HCEC 1CT (cell line): ENCODE measurements around the gene PATZ1.
"Not testable (repeated sequence)": the region's sequence is repeated elsewhere in the genome, so short reads cannot be mapped to it uniquely, and the experiment has no call there.

Experiments
- DNase-seq: peaks from one replicate; pipeline ENCODE4 v3.0.0-alpha.2; 2017

The PATZ1 gene

GRCh38 chr22:31346255-31346732 is at the start of gene PATZ1:
Gene PATZ1, minus strand, starts transcription at chr22:31346346. Its CDS starts 744 bp downstream, at chr22:31345602.
- peak; percentile 75 for DNase-seq

- no peak for DNase-seq
Measured at GRCh38 chr22:31394326-31394725, 48.2 kb upstream of the PATZ1 start.

- DNase-seq: no peak
Measured at GRCh38 chr22:31393893-31394292, 47.7 kb upstream of the PATZ1 start.

DNA sequence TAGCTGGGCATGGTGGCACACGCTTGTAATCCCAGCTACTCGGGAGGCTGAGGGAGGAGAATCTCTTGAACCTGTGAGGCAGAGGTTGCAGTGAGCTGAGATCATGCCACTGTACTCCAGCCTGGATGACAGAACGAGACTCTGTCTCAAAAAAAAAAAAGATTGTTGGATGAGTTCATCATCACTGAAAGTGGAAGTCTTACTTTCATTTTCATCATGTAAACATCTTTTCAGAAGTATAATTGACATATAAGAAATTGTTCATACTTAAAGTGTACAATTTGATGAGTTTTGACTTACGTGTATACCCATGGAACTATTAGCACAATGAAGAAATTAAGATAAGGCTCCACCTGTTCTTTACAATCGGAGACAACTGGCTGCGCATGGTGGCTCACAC is 32.5 kb upstream of the PATZ1 start:
- DNase-seq: not testable (repeated sequence)

GRCh38 chr22:31378123-31378522 is 32.0 kb upstream of the PATZ1 start:
- no peak for DNase-seq

DNA sequence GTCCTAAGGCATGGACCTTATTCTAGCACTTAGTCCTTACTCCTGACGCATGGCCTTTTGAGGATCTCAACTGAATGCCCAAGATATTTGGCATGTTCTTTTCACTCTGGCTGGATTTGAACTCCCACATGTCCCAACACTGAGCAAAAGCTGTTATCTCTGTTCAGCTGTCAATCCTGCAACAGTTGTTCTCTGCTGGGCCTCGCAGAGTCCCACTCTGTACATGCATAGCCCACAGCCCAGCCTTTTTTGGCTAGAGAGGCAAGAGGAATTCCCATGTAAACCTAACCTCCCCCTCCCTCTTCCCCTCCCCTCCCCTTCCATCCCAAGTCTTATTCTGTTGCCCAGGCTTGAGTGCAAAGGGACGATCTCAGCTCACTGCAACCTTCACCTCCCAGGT is 31.5 kb upstream of the PATZ1 start:
- DNase-seq: no peak

DNA sequence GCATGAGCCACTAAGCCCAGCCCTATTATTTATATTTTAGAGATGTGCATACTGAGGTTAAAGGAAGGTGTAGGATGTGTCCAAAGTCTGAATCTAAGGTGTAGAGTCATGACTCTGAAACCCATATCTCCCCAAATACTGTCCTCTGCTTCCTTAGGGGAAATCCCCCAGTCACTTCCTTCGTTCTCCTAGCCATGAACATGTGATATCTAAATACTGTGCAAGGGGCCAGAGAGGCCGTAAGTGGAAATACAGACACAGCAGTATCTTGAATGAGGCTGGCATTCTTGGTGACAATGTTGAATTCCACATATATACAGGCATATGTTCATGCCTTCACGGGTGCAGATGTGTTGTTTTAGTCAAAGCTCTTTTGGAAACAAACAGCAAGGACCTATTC is 21.3 kb upstream of the PATZ1 start:
- no peak for DNase-seq

DNA sequence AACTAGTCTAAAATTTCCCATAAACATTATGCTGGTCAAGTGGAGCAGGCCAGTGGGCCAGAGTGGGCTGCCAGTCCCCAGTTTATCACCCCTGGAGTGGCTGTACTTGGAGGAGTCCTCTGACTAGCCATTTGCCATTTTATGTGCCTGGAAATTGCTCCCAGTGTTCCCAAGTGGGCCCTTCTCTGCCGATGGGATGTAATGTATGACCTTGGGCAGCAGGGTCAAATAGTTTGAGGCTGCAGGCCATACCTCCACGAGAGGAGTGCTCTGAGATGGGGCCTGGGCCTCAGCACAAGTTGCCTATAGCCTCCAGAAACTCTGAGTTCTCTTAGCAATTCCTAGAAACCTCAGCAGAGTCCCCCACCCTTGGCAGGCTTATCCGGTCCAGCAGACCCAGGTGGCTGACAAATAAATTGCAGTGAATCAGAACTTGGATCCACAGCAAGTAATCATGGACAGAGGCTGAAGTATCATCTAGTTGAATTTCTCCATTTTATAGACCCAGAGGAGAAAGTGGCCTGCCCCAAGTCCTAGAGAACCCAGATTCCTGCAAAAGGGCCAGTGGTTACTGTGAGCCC is 17.8 kb upstream of the PATZ1 start:
- DNase-seq: no peak

DNA sequence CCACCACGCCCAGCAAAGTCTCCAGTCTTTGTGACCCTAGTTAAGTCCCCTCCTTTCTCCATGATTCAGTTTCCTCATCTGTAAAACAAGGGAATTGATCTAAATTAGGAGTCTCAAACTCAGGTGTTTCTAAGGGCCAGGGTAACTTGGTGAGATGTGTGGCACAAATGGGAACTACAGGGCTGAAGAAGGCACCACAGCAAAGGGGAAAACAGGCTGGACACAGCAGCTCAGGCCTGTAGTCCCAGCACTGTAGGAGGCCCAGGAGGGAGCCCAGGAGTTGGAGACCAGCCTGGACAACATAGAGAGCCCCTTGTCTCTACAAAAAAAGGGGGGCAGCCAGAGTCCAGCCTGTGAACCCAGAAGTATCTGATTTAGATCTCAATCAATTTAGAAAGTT is 15.6 kb upstream of the PATZ1 start:
- no peak for DNase-seq

DNA sequence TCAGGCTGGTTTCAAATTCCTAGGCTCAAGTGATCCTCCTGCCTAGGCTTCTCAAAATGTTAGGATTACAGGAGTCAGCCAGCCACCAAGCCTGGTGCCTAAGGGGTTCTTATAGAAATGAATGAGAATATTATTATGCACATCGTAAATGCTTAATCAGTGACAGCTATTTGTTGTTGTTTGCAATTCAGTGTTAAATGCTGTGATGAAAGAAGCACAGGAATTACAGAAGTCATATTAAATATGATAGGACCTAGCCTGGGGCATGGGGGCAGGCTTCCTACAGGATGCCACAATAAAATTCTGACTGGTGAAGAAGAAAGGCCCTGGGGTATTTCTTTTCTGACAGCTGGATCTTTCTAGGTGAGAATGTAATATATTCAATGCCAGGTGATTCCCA is 13.9 kb upstream of the PATZ1 start:
- DNase-seq: no peak

DNA sequence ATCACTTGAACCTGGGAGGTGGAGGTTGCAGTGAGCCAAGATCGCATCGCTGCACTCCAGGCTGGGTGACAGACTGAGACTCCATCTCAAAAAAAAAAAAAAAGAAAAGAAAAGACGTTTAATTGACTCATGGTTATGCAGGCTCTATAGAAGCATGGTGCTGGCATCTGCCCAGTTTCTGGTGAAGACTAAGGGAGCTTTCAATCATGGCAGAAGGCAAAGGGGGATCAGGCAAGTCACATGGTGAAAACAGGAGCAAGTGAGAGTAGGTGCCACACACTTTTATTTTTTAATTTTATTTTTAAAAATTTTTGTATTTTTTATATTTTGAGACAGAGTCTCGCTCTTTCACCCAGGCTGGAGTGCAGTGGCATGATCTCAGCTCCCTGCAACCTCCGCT is 8.4 kb upstream of the PATZ1 start:
- no peak for DNase-seq

- DNase-seq: no peak
Measured at GRCh38 chr22:31350410-31350863, 4.3 kb upstream of the PATZ1 start.

DNA sequence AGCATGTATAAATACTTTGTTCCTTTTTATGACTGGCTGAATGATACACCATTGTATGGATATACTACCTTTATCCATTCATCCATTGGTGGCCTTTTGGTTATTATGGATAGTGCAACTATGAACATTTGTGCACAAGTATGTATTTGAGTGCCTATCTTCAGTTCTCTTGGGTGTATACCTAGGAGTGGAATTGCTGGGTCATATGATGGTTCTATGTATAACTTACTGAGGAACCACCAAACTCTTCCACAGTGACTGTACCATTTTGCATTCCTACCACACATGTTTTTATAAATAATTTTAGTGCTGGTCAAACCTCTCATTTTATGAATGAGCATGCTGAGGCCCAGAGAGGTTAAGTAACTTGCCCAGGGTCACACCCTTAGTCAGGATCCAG is 3.8 kb upstream of the PATZ1 start:
- no peak for DNase-seq

- no peak for DNase-seq
Measured at GRCh38 chr22:31348766-31349165, 2.6 kb upstream of the PATZ1 start.

GRCh38 chr22:31348009-31348337 is 1.8 kb upstream of the PATZ1 start:
- not testable (repeated sequence) for DNase-seq

DNA sequence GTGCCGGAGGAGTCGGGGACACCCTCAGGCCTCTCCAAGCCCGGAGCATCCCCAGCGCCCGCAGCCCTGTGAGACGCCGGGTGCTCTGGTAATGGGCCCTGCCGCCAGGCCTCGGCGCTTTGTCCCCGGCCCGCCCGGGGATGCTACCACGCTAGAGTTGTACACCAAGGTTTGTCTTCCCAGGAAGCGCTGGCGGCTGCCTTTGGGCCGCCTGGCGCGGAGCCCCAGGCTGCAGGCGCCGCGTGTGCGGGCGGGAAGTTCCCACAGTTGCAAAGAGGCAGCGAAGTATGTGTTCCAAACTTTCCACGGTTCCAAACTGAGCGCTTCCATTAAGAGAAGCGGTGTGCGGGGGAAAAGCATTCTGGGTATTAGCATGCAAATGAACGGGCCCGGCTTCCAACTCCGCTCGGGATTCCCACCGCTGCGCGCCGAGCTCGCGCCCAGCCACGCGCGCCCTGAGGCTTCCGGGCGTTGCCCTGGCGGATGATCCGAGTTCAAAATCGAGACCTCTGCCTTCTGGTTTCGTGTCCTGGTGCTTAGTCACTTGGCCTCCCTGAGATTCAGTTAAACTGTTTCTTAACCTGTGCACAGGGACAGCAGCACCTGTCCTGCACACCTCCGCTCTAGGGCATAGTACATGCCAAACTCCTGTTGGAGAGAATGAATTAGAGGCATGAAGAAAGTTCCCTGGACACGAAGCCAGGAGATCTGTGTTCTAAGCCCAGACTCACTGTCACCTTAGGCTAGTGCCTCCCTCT is 1.3 kb upstream of the PATZ1 start:
- peak; percentile 57 for DNase-seq

GRCh38 chr22:31346733-31347250 is 646 bp upstream of the PATZ1 start:
- DNase-seq: peak; percentile 59

DNA sequence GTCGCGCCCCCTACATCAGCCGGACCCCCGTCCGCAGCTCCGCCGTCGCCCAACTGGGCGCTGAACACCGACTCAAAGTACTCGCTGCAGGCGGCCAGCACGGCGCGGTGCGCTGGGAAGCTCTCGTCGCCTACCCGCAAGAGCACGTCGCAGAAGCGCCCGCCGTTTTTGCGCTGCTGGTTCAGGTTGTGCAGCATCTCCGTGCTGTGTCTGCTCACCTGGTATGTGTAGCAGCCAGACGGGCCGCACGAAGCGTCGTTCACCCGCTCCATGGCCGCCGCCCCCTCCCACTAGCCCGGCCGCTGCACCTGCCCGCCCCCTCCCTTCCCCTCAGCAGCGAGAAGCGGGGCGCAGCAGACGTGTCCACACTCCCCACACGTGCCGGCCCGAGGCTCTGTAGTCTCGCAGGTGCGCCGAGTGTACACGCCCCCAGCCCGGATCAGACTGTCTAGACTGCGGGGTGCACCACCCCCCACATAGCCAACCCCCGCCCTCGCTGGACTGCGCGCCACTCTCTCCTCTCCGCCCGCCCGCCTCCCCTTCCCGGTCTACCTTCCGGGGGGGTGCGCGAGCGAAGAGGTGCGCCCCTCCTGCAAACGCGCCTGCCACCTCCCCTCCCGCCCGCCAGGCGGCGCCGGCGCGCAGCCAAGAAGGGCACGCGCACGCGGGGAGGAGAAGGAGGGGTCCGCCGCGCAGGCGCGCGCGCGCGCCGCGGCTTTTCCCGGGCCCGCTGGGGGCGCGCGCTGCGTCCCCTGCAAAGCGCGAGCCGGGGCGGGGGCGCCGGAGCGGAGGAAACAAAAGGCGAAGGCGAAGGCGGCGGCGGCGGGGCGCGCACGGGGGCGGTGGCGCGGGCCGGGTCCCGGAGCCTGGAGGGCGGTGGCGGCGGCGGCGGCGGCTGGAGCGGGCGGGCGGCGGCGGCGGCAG is 553 bp downstream of the PATZ1 start:
- DNase-seq: peak; percentile 81

DNA sequence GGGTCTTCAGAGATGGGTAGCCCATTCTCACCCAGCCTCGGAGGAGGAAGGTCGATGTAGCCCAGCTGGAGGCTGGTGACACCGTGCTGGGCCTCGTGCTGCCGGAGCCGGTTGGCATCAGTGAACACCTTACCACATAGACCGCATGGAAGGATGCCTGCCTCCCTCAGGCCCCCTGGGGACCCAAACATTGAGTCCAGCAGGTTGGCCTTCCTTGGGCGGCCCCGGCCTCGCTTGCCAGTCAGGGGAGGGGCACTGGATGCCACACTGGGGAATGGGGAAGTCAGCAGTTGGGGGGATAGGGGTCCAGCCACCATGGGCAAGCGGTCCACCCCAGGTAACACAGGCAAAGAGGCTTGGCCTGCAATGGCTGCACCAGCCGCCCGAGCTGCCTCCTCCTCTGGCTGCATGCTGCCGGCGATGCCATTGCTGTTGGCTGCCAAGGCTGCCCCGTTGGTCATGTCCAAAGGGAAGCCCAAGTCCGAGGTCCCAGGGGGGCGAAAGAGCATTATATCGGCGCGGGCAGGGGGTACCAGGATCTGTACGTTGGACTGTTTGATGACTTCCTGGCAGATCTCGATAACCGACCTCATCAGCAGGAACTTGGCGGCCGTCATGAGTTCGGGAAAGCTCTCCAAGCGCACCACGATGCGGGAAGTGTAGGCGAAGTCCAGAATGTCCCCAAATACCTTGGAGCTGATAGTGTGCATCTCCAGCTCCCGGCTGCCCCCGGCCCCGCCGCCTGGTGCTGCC is 1.4 kb downstream of the PATZ1 start:
- DNase-seq: no peak

- DNase-seq: no peak
Measured at GRCh38 chr22:31344256-31344577, 1.9 kb downstream of the PATZ1 start.

DNA sequence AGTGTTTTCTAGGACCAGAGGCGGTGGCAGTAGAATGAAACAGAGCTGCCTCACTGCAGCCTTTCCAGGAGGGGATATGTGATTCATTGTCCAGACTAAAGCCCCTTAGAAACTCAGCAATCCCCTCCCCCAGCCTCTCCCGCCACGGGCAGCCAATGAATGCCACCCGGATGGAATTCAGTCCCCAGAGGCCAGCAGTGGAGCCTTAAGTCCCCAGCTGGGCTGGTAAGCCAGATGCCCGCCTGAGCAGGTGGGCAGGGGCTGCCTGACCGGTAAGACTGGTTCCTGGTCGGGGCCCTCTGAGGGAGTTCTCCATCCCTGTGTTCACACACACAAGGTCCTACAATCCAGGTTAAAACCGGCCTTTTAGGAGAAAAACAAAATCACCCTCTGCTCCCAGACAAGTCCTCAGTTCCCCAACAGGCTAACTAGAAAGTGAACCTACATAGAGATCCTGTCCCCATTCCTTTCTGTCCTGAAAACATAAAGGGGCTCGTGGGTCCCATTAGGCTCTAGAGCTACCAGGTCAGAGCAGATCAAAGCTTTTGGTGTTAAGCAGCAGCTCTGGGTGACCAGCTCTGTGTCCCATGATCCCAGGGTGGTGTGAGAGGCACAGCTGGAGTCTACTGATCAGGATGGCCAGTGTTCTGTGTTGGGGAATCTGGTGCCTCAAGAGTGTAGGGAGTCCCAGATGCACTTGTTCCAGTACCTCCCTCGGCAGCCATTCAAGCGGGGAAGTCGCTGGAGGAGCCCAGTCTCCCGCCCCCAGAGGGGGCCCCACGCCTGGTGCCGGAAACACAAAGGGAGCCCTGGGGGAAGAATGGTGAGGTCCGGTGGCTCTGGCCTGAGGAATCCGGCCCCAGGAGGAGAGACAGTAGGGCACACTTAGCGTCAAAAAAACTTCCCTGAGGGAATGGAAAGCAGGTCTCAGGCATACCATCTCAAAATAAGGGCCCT is 2.6 kb downstream of the PATZ1 start:
- no peak for DNase-seq
